Cardiac muscle cell (in vitro differentiated cells and primary cell): ENCODE data around the gene PPP2R5D. TPM values are rescaled to one million over a fixed set of nuclear protein-coding genes. Genes with fewer than 3 reads are reported as not detected.

Source experiments
- polyA plus RNA-seq: library from polyadenylated mRNA; unstranded; fragments of >200 nt; fragmentation: Nextera tagmentation; extraction: Ambion mirVana; gene quantifications from 2 replicates; pipeline ENCODE4 v1.2.1, GENCODE V29; 2016
- total RNA-seq: library from RNA; depleted of rRNA; stranded (reverse); fragments of >200 nt; gene quantifications from 2 replicates; pipeline ENCODE4 v1.2.3, GENCODE V29; 2016

Gene PPP2R5D
- total and polyA plus RNA-seq, 2 experiments from 2014 or later: 48.8 to 70.0 TPM

Other genes starting within 250 kb of the PPP2R5D start
- 47.4 and 58.8 TPM in 2 replicates for gene TBCC, start 238.5 kb upstream of the PPP2R5D start, total RNA-seq
- gene TBCC, start 238.5 kb upstream of the PPP2R5D start, polyA plus RNA-seq: 53.3 and 67.1 TPM in 2 replicates
- 5.3 and 7.2 TPM in 2 replicates for gene BICRAL, start 202.5 kb upstream of the PPP2R5D start, total RNA-seq
- 3.9 and 4.5 TPM in 2 replicates for gene BICRAL, start 202.5 kb upstream of the PPP2R5D start, polyA plus RNA-seq
- 75.6 and 85.4 TPM in 2 replicates for gene RPL7L1, start 105.0 kb upstream of the PPP2R5D start, total RNA-seq
- gene RPL7L1, start 105.0 kb upstream of the PPP2R5D start, polyA plus RNA-seq: 89.5 and 121 TPM in 2 replicates
- not detected in 2 replicates for gene PTCRA, start 68.5 kb upstream of the PPP2R5D start, total RNA-seq
- gene PTCRA, start 68.5 kb upstream of the PPP2R5D start, polyA plus RNA-seq: not detected in 2 replicates
- gene CNPY3, start 55.1 kb upstream of the PPP2R5D start, total RNA-seq: 73.0 and 78.1 TPM in 2 replicates
- gene CNPY3, start 55.1 kb upstream of the PPP2R5D start, polyA plus RNA-seq: 70.7 and 89.9 TPM in 2 replicates
- 0.21 and 0.25 TPM in 2 replicates for gene GNMT, start 23.8 kb upstream of the PPP2R5D start, total RNA-seq
- 0.21 and 1.3 TPM in 2 replicates for gene GNMT, start 23.8 kb upstream of the PPP2R5D start, polyA plus RNA-seq
- gene PEX6, start 5.4 kb upstream of the PPP2R5D start, total RNA-seq: 40.9 and 52.0 TPM in 2 replicates
- gene PEX6, start 5.4 kb upstream of the PPP2R5D start, polyA plus RNA-seq: 21.3 and 29.7 TPM in 2 replicates
- gene MEA1, start 29.4 kb downstream of the PPP2R5D start, total RNA-seq: 98.8 and 125 TPM in 2 replicates
- 173 and 227 TPM in 2 replicates for gene MEA1, start 29.4 kb downstream of the PPP2R5D start, polyA plus RNA-seq
- gene KLHDC3, start 29.7 kb downstream of the PPP2R5D start, total RNA-seq: 264 and 334 TPM in 2 replicates
- gene KLHDC3, start 29.7 kb downstream of the PPP2R5D start, polyA plus RNA-seq: 343 and 472 TPM in 2 replicates
- gene RRP36, start 37.1 kb downstream of the PPP2R5D start, total RNA-seq: 67.3 and 108 TPM in 2 replicates
- gene RRP36, start 37.1 kb downstream of the PPP2R5D start, polyA plus RNA-seq: 63.8 and 77.1 TPM in 2 replicates
- 43.5 and 65.8 TPM in 2 replicates for gene CUL7, start 69.3 kb downstream of the PPP2R5D start, total RNA-seq
- gene CUL7, start 69.3 kb downstream of the PPP2R5D start, polyA plus RNA-seq: 33.1 and 44.9 TPM in 2 replicates
- 49.1 and 76.8 TPM in 2 replicates for gene MRPL2, start 74.9 kb downstream of the PPP2R5D start, total RNA-seq
- gene MRPL2, start 74.9 kb downstream of the PPP2R5D start, polyA plus RNA-seq: 148 and 188 TPM in 2 replicates
- 44.3 and 57.2 TPM in 2 replicates for gene KLC4, start 75.1 kb downstream of the PPP2R5D start, total RNA-seq
- gene KLC4, start 75.1 kb downstream of the PPP2R5D start, polyA plus RNA-seq: 38.4 and 60.5 TPM in 2 replicates
- 103 and 115 TPM in 2 replicates for gene PTK7, start 91.7 kb downstream of the PPP2R5D start, total RNA-seq
- 75.8 and 88.0 TPM in 2 replicates for gene PTK7, start 91.7 kb downstream of the PPP2R5D start, polyA plus RNA-seq
- gene SRF, start 186.7 kb downstream of the PPP2R5D start, total RNA-seq: 72.1 and 76.8 TPM in 2 replicates
- 9.7 and 10.2 TPM in 2 replicates for gene SRF, start 186.7 kb downstream of the PPP2R5D start, polyA plus RNA-seq
- 34.8 and 76.0 TPM in 2 replicates for gene CUL9, start 197.6 kb downstream of the PPP2R5D start, total RNA-seq
- 29.0 and 44.2 TPM in 2 replicates for gene CUL9, start 197.6 kb downstream of the PPP2R5D start, polyA plus RNA-seq
- 111 and 176 TPM in 2 replicates for gene DNPH1, start 244.9 kb downstream of the PPP2R5D start, total RNA-seq
- gene DNPH1, start 244.9 kb downstream of the PPP2R5D start, polyA plus RNA-seq: 138 and 209 TPM in 2 replicates